Karpas-422 (cell line): ENCODE data around the gene CADM1. TPM values are rescaled to one million over a fixed set of nuclear protein-coding genes. Genes with fewer than 3 reads are reported as not detected.

Source experiments
- DNase-seq: peaks from one replicate; pipeline ENCODE4 v3.0.0-alpha.2; 2015
- H2AFZ ChIP-seq: fragments of 200-600 bp; sonication (generic); 2 replicates; pipeline ENCODE4 v1.6.1; 2014; ENCODE audit warnings: antibody characterized with exemption, low read length, mixed read lengths
- H3K27ac ChIP-seq: fragments of 200-600 bp; sonication (generic); 2 replicates; pipeline ENCODE4 v1.5.1; 2014; ENCODE audit warnings: mild to moderate bottlenecking, low read length, moderate library complexity
- H3K27me3 ChIP-seq: fragments of 200-600 bp; sonication (generic); 2 replicates; pipeline ENCODE4 v1.6.1; 2014; ENCODE audit warnings: low read length, mixed read lengths
- H3K36me3 ChIP-seq: fragments of 200-600 bp; sonication (generic); 2 replicates; pipeline ENCODE4 v1.6.1; 2014; ENCODE audit warnings: low read length, mixed read lengths; ENCODE audit not compliant: insufficient read depth
- H3K4me1 ChIP-seq: fragments of 200-600 bp; sonication (generic); 2 replicates; pipeline ENCODE4 v1.6.1; 2014; ENCODE audit warnings: mild to moderate bottlenecking, low read length, mixed read lengths
- H3K4me2 ChIP-seq: fragments of 200-600 bp; sonication (generic); 2 replicates; pipeline ENCODE4 v1.6.1; 2014; ENCODE audit warnings: low read length, low read depth, mild to moderate bottlenecking; ENCODE audit not compliant: poor library complexity, severe bottlenecking
- H3K4me3 ChIP-seq: fragments of 200-600 bp; sonication (generic); 2 replicates; pipeline ENCODE4 v1.5.1; 2014; ENCODE audit warnings: mild to moderate bottlenecking, antibody characterized with exemption, low read length, mixed read lengths
- H3K79me2 ChIP-seq: fragments of 200-600 bp; sonication (generic); 2 replicates; pipeline ENCODE4 v1.6.1; 2014; ENCODE audit warnings: mild to moderate bottlenecking, low read length, mixed read lengths
- H3K9ac ChIP-seq: fragments of 200-600 bp; sonication (generic); 2 replicates; pipeline ENCODE4 v1.6.0; 2014; ENCODE audit warnings: low read length
- H3K9me2 ChIP-seq: fragments of 200-600 bp; sonication (generic), shearing (Covaris generic); replicated peaks from 2 replicates; pipeline ENCODE4 v1.6.0; 2014; ENCODE audit warnings: mild to moderate bottlenecking, low read length, moderate library complexity; ENCODE audit not compliant: insufficient read depth
- H3K9me3 ChIP-seq: fragments of 300-700, 200-600 bp; sonication (generic); 2 replicates; pipeline ENCODE4 v1.6.1; 2014; ENCODE audit warnings: low read length, mixed read lengths
- H4K20me1 ChIP-seq: fragments of 200-600 bp; sonication (generic); 2 replicates; pipeline ENCODE4 v1.6.1; 2014; ENCODE audit warnings: mild to moderate bottlenecking, antibody characterized with exemption, low read length, low read depth; ENCODE audit not compliant: insufficient read depth
- total RNA-seq: library from RNA; depleted of rRNA; stranded (reverse); fragments of >200 nt; shearing (Covaris generic); gene quantifications from 2 replicates; pipeline ENCODE4 v1.2.3, GENCODE V29; 2014; ENCODE audit warnings: low replicate concordance

The CADM1 gene
- total RNA-seq, 1 experiment from 2014 or later, result not detected

GRCh38 chr11:115466122-115466521 lies 38.1 kb downstream of the CADM1 start:
- H2AFZ ChIP-seq, result no peak overlapping the region
- H3K9ac ChIP-seq, result no peak overlapping the region
- peaks cover 3% of the 10 kb centered on the region for H3K4me1 ChIP-seq
- no peak overlapping the region for H3K27ac ChIP-seq
- H4K20me1 ChIP-seq, result no peaks in the 10 kb centered on the region
- no peak for DNase-seq
- no peaks in the 10 kb centered on the region for H3K79me2 ChIP-seq
- H3K4me3 ChIP-seq, result no peak overlapping the region
- H3K4me2 ChIP-seq, result no peak overlapping the region
- H3K9me3 ChIP-seq, result no peaks in the 10 kb centered on the region
- H3K27me3 ChIP-seq, result no peaks in the 10 kb centered on the region
- no peaks in the 10 kb centered on the region for H3K36me3 ChIP-seq
- H3K9me2 ChIP-seq, result no peaks in the 10 kb centered on the region

DNA sequence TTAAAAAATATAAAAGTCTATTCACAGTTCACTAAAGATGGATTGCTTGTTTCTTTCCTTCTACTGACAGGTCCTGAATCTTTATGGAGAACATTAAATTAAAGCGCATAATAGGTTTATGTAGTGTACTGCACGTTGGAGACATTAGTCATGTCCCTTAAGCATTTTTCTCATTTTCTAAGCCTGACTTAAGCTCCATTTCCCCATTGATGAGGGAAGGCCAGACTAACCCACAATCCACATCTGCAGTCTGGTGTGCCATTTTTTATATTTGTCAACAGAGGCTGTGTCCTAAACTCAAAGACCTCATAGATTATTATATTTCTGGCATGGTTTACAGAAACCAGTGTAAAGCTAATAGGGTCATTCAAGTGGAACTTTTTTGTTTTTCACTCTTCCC lies 39.9 kb downstream of the CADM1 start:
- no peak overlapping the region for H3K4me3 ChIP-seq
- H3K4me1 ChIP-seq, result peaks cover 2% of the 10 kb centered on the region
- H3K9ac ChIP-seq, result no peak overlapping the region
- no peaks in the 10 kb centered on the region for H3K36me3 ChIP-seq
- H3K27ac ChIP-seq, result no peak overlapping the region
- H3K9me2 ChIP-seq, result no peaks in the 10 kb centered on the region
- H3K27me3 ChIP-seq, result no peaks in the 10 kb centered on the region
- H3K4me2 ChIP-seq, result no peak overlapping the region
- H2AFZ ChIP-seq, result no peak overlapping the region
- no peaks in the 10 kb centered on the region for H3K9me3 ChIP-seq
- H3K79me2 ChIP-seq, result no peaks in the 10 kb centered on the region
- no peak for DNase-seq
- no peaks in the 10 kb centered on the region for H4K20me1 ChIP-seq

DNA sequence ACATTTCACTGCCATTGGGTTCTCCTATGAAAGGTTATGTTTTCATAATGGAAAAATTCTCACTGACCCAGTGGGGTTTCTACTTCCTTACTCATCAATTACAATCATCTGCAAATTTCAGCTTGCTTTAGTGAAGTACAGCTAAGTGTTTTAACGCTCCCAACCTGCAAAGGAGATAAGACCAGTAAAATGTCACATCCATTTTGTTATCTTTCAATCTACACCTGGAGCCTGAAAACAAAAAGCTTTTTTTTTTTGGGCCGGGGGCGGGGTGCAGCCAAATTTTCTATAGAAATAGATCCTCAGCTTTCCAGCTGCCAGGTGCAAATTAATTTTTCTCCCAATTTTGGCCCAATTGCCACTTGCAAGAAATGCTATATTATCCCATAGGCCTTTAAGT lies 40.6 kb downstream of the CADM1 start:
- H3K79me2 ChIP-seq, result no peaks in the 10 kb centered on the region
- no peaks in the 10 kb centered on the region for H3K9me3 ChIP-seq
- H3K27me3 ChIP-seq, result no peaks in the 10 kb centered on the region
- H3K4me1 ChIP-seq, result no peaks in the 10 kb centered on the region
- H3K27ac ChIP-seq, result no peak overlapping the region
- no peaks in the 10 kb centered on the region for H4K20me1 ChIP-seq
- H3K9me2 ChIP-seq, result no peaks in the 10 kb centered on the region
- H3K36me3 ChIP-seq, result no peaks in the 10 kb centered on the region
- no peak overlapping the region for H3K4me3 ChIP-seq
- no peak overlapping the region for H3K9ac ChIP-seq
- no peak overlapping the region for H2AFZ ChIP-seq
- no peak for DNase-seq
- no peak overlapping the region for H3K4me2 ChIP-seq

- no peaks in the 10 kb centered on the region for H3K79me2 ChIP-seq
- H3K9ac ChIP-seq, result no peak overlapping the region
- H3K9me3 ChIP-seq, result no peaks in the 10 kb centered on the region
These were observed 41.5 kb downstream of the CADM1 start for GRCh38 chr11:115462757-115463156.

DNA sequence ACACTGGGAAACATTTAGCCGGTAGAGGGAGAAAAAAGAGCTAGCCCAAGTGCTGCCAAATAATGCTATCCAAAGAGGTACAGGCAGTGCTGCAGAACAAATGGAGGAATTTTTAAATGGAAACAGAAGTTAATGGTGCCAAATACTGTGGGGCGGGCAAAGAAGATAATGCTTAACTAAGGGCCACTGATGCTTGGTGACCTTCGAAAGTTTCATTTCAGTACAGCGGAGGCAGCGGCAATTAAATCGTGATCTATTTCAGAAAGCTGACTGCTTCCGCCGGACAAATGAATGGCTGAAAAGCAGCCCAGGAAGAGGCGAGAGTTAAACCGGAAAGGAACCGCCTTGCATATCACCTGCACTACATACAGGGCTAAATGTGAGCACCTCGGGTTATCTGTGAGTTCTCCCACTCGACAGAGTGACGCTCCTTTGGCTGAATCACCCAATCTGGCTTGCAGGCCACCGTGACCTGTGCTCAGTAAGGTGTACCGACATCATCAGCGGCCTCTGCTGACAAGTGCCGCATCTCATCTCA lies 42.1 kb downstream of the CADM1 start:
- H3K9me3 ChIP-seq, result no peaks in the 10 kb centered on the region
- no peak for DNase-seq
- H3K4me1 ChIP-seq, result no peaks in the 10 kb centered on the region
- H3K27ac ChIP-seq, result no peak overlapping the region
- no peaks in the 10 kb centered on the region for H3K36me3 ChIP-seq
- no peak overlapping the region for H3K4me3 ChIP-seq
- no peak overlapping the region for H3K4me2 ChIP-seq
- no peaks in the 10 kb centered on the region for H3K9me2 ChIP-seq
- H2AFZ ChIP-seq, result no peak overlapping the region
- H3K79me2 ChIP-seq, result no peaks in the 10 kb centered on the region
- H4K20me1 ChIP-seq, result no peaks in the 10 kb centered on the region
- H3K27me3 ChIP-seq, result no peaks in the 10 kb centered on the region
- H3K9ac ChIP-seq, result no peak overlapping the region

More at GRCh38 chr11:115462757-115463156, 41.5 kb downstream of the CADM1 start:
- Histone ChIP-seq H3K4me3 (no peak overlapping the region), H3K27me3 (no peaks in the 10 kb centered on the region), H3K4me2 (no peak overlapping the region), H3K27ac (no peak overlapping the region), H3K4me1 (no peaks in the 10 kb centered on the region), H3K9me2 (no peaks in the 10 kb centered on the region), H4K20me1 (no peaks in the 10 kb centered on the region), H3K36me3 (no peaks in the 10 kb centered on the region), H2AFZ (no peak overlapping the region)
- no peak for DNase-seq

GRCh38 chr11:115460512-115460911 lies 43.7 kb downstream of the CADM1 start:
- Histone ChIP-seq H2AFZ (no peak overlapping the region), H3K9ac (no peak overlapping the region), H3K4me3 (no peak overlapping the region), H3K36me3 (no peaks in the 10 kb centered on the region), H4K20me1 (no peaks in the 10 kb centered on the region), H3K4me2 (no peak overlapping the region), H3K79me2 (no peaks in the 10 kb centered on the region), H3K9me3 (no peaks in the 10 kb centered on the region), H3K4me1 (no peaks in the 10 kb centered on the region), H3K27me3 (no peaks in the 10 kb centered on the region), H3K9me2 (no peaks in the 10 kb centered on the region), H3K27ac (no peak overlapping the region)
- DNase-seq, result no peak

DNA sequence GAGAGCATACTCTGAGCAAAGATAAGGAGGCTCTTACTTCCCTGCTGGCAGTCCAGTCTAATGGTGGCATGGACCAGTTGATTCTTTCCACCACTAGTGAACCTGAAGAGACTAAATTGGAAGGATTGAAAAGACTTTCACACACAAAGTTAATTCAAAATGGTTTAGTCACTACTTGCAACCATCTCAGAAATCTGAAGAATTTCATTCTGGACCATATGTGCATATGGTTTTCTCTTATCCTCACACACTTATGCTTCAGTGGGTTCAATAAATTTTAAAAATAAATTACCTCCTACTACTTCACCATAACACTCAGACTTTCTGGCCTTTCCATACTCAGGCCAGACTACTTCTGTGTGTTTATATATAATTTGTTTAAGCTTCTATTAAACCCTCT lies 44.7 kb downstream of the CADM1 start:
- Histone ChIP-seq H3K4me3 (no peak overlapping the region), H3K9me3 (no peaks in the 10 kb centered on the region), H3K36me3 (no peaks in the 10 kb centered on the region), H2AFZ (no peak overlapping the region), H3K9me2 (no peaks in the 10 kb centered on the region), H3K79me2 (no peaks in the 10 kb centered on the region), H3K4me2 (no peak overlapping the region), H3K9ac (no peak overlapping the region), H3K27ac (no peak overlapping the region), H3K27me3 (no peaks in the 10 kb centered on the region), H3K4me1 (no peaks in the 10 kb centered on the region), H4K20me1 (no peaks in the 10 kb centered on the region)
- no peak for DNase-seq

DNA sequence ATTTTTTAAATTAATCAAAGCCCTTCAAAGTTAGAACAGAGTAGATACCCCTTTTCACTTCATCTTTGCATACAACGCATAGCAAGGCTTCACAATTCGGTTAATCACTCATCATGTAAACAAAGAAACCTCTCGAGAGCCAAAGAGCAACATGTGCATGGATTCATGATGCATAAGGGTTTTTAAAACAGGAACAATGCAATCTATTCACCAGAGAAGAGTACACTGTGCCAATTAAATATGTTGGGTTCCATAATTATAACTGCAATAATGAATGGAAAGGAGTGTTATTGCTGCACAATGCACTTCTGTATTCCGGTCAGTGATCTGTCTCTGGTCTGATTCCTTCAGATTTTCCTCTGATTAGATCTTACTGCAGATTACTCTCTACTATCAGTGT lies 45.3 kb downstream of the CADM1 start:
- Histone ChIP-seq H3K4me2 (no peak overlapping the region), H3K36me3 (no peaks in the 10 kb centered on the region), H3K79me2 (no peaks in the 10 kb centered on the region), H3K27me3 (no peaks in the 10 kb centered on the region), H4K20me1 (no peaks in the 10 kb centered on the region), H3K4me3 (no peak overlapping the region), H2AFZ (no peak overlapping the region), H3K9me3 (no peaks in the 10 kb centered on the region), H3K27ac (no peak overlapping the region), H3K4me1 (no peaks in the 10 kb centered on the region), H3K9ac (no peak overlapping the region), H3K9me2 (no peaks in the 10 kb centered on the region)
- no peak for DNase-seq

- Histone ChIP-seq H4K20me1 (no peaks in the 10 kb centered on the region), H3K79me2 (no peaks in the 10 kb centered on the region), H3K9ac (no peak overlapping the region), H3K36me3 (no peaks in the 10 kb centered on the region), H3K9me2 (no peaks in the 10 kb centered on the region), H2AFZ (no peak overlapping the region), H3K4me1 (no peaks in the 10 kb centered on the region), H3K9me3 (no peaks in the 10 kb centered on the region), H3K27ac (no peak overlapping the region), H3K4me2 (no peak overlapping the region), H3K27me3 (no peaks in the 10 kb centered on the region), H3K4me3 (no peak overlapping the region)
- DNase-seq, result no peak
These were observed 48.2 kb downstream of the CADM1 start for GRCh38 chr11:115456019-115456418.
